B cell (primary cell): Measurements from ENCODE around the gene MYO1C. TPM values are rescaled to one million over a fixed set of nuclear protein-coding genes. Genes with fewer than 3 reads are reported as not detected.
A peak's percentile ranks its signal among the peaks of the same experiment; 100 is the strongest.

Experiments
- ATAC-seq: fragments of 200-7000 bp; cut with Tn5 transposase; one replicate; pipeline ENCODE4 v1.10.0; 2021; ENCODE audit warnings: low read depth, mild to moderate bottlenecking, moderate number of reproducible peaks, moderate library complexity
- CTCF ChIA-PET: fragments of 350-600 bp; sonication (Branson Sonifier 250); formaldehyde crosslinking; loops from one replicate; lab custom pipeline; 2021; ENCODE audit warnings: antibody characterized with exemption, inconsistent platforms; lab: Charles Lee
- POLR2A ChIA-PET: fragments of 350-600 bp; sonication (Branson Sonifier 250); formaldehyde crosslinking; loops from one replicate; lab custom pipeline; 2021; ENCODE audit warnings: antibody characterized with exemption; lab: Charles Lee
- DNase-seq: peaks from one replicate; pipeline ENCODE4 v3.0.0; 2013
- H2AFZ ChIP-seq: 2 replicates; pipeline ENCODE4 v1.6.1; 2012; ENCODE audit warnings: mild to moderate bottlenecking, low read depth, low read length; ENCODE audit not compliant: insufficient read depth, poor library complexity, severe bottlenecking
- H3K27ac ChIP-seq, 2 donors: 1 replicate in 1 of 2; 2 replicates in 1 of 2; pipeline ENCODE4 v1.5.1; 2012 to 2013; ENCODE audit warnings: low read length in 2 of 2, mild to moderate bottlenecking in 2 of 2, moderate library complexity in 1 of 2
- H3K27me3 ChIP-seq, 4 experiments: fragments of 200-600 bp in 1 of 4; sonication (generic) in 1 of 4; replicated peaks in 1 of 4; 1 replicate in 2 of 4; 2 replicates in 2 of 4; pipeline versions ENCODE4 v1.6.1 to v1.7.0; 2013 to 2016; ENCODE audit warnings: low read length in 3 of 4, mild to moderate bottlenecking in 2 of 4, mixed read lengths in 1 of 4, moderate library complexity in 1 of 4; ENCODE audit not compliant: insufficient read depth in 4 of 4, control insufficient read depth in 3 of 4; ENCODE audit errors: control extremely low read depth in 1 of 4
- H3K36me3 ChIP-seq, 2 experiments: replicated peaks in 1 of 2; 1 replicate in 1 of 2; 2 replicates in 1 of 2; pipeline versions ENCODE4 v1.6.1 to v1.7.1; 2013; ENCODE audit warnings: low read length in 1 of 2; ENCODE audit not compliant: insufficient read depth in 2 of 2, control insufficient read depth in 1 of 2; ENCODE audit errors: control extremely low read depth in 1 of 2, extremely low read depth in 1 of 2
- H3K4me1 ChIP-seq, 2 donors: fragments of 200-600 bp in 1 of 2; sonication (generic) in 1 of 2; 1 replicate in 1 of 2; 2 replicates in 1 of 2; pipeline versions ENCODE4 v1.5.1 to v1.6.1; 2013 to 2017; ENCODE audit warnings: low read length in 2 of 2; ENCODE audit not compliant: control insufficient read depth in 2 of 2, insufficient read depth in 2 of 2
- H3K4me2 ChIP-seq: replicated peaks from 2 replicates; pipeline ENCODE3; 2012; ENCODE audit warnings: mild to moderate bottlenecking, low read depth, low read length; ENCODE audit not compliant: poor library complexity, severe bottlenecking
- H3K4me3 ChIP-seq, 5 experiments: fragments of 200-600 bp in 1 of 5; sonication (generic) in 1 of 5; 1 replicate in 3 of 5; 2 replicates in 2 of 5; pipeline versions ENCODE4 v1.5.1 to v1.7.0; 2011 to 2016; ENCODE audit warnings: low read length in 4 of 5, mild to moderate bottlenecking in 4 of 5, low read depth in 2 of 5, control low read depth in 1 of 5, moderate library complexity in 1 of 5; ENCODE audit not compliant: insufficient read depth in 1 of 5; ENCODE audit errors: control extremely low read depth in 1 of 5, extremely low read depth in 1 of 5
- H3K79me2 ChIP-seq: fragments of 200-600 bp; sonication (generic); one replicate; pipeline ENCODE4 v1.6.0; 2016; ENCODE audit warnings: low read length; ENCODE audit not compliant: control insufficient read depth, insufficient read depth
- H3K9ac ChIP-seq: fragments of 200-600 bp; sonication (generic); 2 replicates; pipeline ENCODE4 v1.6.1; 2017; ENCODE audit warnings: mild to moderate bottlenecking, low read length, moderate library complexity
- H3K9me3 ChIP-seq, 3 donors: one replicate each; pipeline versions ENCODE4 v1.6.1 to v1.7.1; 2013; ENCODE audit warnings: low read length in 2 of 3; ENCODE audit not compliant: control insufficient read depth in 2 of 3, insufficient read depth in 1 of 3; ENCODE audit errors: control extremely low read depth in 1 of 3
- H4K20me1 ChIP-seq: 2 replicates; pipeline ENCODE4 v1.6.0; 2012; ENCODE audit warnings: mild to moderate bottlenecking, low read length; ENCODE audit not compliant: insufficient read depth, control insufficient read depth, poor library complexity, severe bottlenecking
- H3K27ac Mint-ChIP-seq: one replicate; pipeline ENCODE4 v1.8.0; 2021; ENCODE audit warnings: mixed read lengths
- H3K27me3 Mint-ChIP-seq: one replicate; pipeline ENCODE4 v1.8.0; 2021; ENCODE audit warnings: mixed read lengths
- H3K4me1 Mint-ChIP-seq: one replicate; pipeline ENCODE4 v1.8.0; 2021; ENCODE audit warnings: mixed read lengths
- H3K4me3 Mint-ChIP-seq: one replicate; pipeline ENCODE4 v1.8.0; 2021; ENCODE audit warnings: mixed read lengths
- H3K9me3 Mint-ChIP-seq: one replicate; pipeline ENCODE4 v1.8.0; 2022; ENCODE audit warnings: mixed read lengths; ENCODE audit not compliant: insufficient read depth
- CTCF ChIP-seq: fragments of 200-600 bp; IDR thresholded peaks from one replicate; pipeline ENCODE4 v1.8.0; 2022; ENCODE audit warnings: antibody characterized with exemption, mild to moderate bottlenecking
- EZH2 ChIP-seq: IDR thresholded peaks from 2 replicates; pipeline ENCODE4 v1.6.1; 2012; ENCODE audit warnings: borderline replicate concordance, low read depth, mild to moderate bottlenecking, moderate library complexity, low read length; ENCODE audit not compliant: insufficient read depth, poor library complexity, severe bottlenecking
- WGBS: methylation state at CpG from one replicate; pipeline ENCODE4 v1.1.5; 2013; ENCODE audit warnings: missing lambda C conversion rate; ENCODE audit not compliant: insufficient coverage; 5-methylcytosine and 5-hydroxymethylcytosine counted together
- intact Hi-C: fragments of 100-400 bp; cut with micrococcal nuclease; formaldehyde crosslinking; loops from one replicate; pipeline ENCODE4 v1.10.0; 2022
- polyA plus RNA-seq: library from polyadenylated mRNA; depleted of rRNA; stranded (reverse); fragments of >200 nt; gene quantifications from 2 replicates; pipeline ENCODE4 v1.2.3, GENCODE V29; 2012
- total RNA-seq, 2 donors: library from RNA; stranded (reverse); fragments of 120-200 nt in 1 of 2; gene quantifications; 1 replicate in 1 of 2; 2 replicates in 1 of 2; pipeline versions ENCODE4 v1.2.3 to v1.2.4, GENCODE V29; 2013 to 2022

The MYO1C gene
- total and polyA plus RNA-seq, 2 donors (not counting 1 experiment from before 2014, with no cell fraction given): 54.7 to 81.7 TPM

DNA sequence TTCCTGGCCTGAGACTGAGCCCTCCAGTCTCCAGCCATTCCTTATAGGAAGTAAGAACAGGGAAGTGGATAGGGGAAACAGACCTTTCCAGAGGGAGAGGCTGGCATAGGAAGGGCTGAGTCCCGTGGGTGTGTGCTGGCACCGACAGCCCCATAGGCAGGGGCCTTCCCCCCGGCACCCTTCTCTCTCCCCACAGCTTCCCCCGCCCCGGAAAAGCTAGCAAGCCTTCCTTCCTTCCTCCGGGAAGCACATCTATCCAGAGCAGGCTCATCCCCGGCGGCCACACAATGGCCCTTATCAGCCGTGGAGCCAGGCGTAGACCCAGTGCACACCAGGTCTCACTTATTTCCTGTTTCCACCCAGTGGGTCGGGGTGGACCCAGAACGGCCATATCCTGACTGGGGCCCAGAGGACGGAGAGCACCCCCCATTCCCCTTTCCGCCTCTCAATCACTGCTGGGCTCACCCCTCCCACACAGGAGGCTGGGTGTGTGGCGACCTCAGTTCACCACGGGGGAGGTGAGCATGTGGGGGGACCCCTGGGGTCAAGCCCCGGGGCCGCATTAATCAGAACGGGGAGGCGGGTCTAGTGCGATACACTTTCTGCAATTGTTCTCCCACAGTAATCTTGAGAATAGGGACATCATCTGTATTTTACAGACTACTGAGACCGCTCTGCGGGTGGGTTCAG, 950 bp upstream of the MYO1C start:
- ATAC-seq (no peak), DNase-seq (peak; percentile 33)
- Histone ChIP-seq H3K4me2 (peak overlapping the region; percentile 100), H3K79me2 (peaks cover 6% of the 10 kb centered on the region), H4K20me1 (peaks cover 13% of the 10 kb centered on the region), H3K27ac (no peak overlapping the region), H3K27me3 (peaks cover 0 to 5% (median 0%) of the 10 kb centered on the region in 4 experiments), H3K9me3 (no peaks in the 10 kb centered on the region), H2AFZ (no peak overlapping the region), H3K4me1 (peaks cover 27 to 36% of the 10 kb centered on the region in 2 donors), H3K36me3 (peaks cover 0 to 30% of the 10 kb centered on the region in 2 experiments), H3K9ac (no peak overlapping the region), H3K4me3 (no peak overlapping the region)
- 48% methylated on average over 15 of the region's 23 CpGs for WGBS
- peak overlapping the region; percentile 51 for H3K4me3 Mint-ChIP-seq
- no peaks in the 10 kb centered on the region for H3K9me3 Mint-ChIP-seq
- peak overlapping the region; percentile 71 for H3K27ac Mint-ChIP-seq
- H3K4me1 Mint-ChIP-seq: peaks cover 34% of the 10 kb centered on the region
- CTCF ChIA-PET: interaction anchor here (2.0 to 2.3 kb wide), 3 partner anchors 22 to 128 kb away, joined by 5 to 10 read pairs (median 7); partner anchors contain the start of gene INPP5K
- H3K27me3 Mint-ChIP-seq: no peaks in the 10 kb centered on the region
- intact Hi-C loops: no loop called here
- POLR2A ChIA-PET: no interaction called here
- TF ChIP-seq EZH2 (no peak), CTCF (no peak)
